ENCODE results near the gene MRPS25. TPM values are rescaled to one million over a fixed set of nuclear protein-coding genes. Genes with fewer than 3 reads are reported as not detected.

Gene MRPS25
- total RNA-seq = 37.1 and 41.5 TPM in 2 replicates

GRCh38 chr3:15064835-15065549, at the start of gene MRPS25:
Gene MRPS25, minus strand, starts transcription at chr3:15065315. Its CDS starts 121 bp downstream, at chr3:15065194.

GRCh38 chr3:15098503-15099363, 33.6 kb upstream of the MRPS25 start, which contains the start of gene RBSN:
Gene RBSN, minus strand, starts transcription at chr3:15099148. Its CDS starts 3,028 bp downstream, at chr3:15096120.

Other genes starting within 250 kb of the MRPS25 start
- gene FGD5, start 246.4 kb downstream of the MRPS25 start, total RNA-seq = 49.4 and 50.4 TPM in 2 replicates
- 15.9 and 23.1 TPM in 2 replicates for gene NR2C2, start 117.7 kb downstream of the MRPS25 start, total RNA-seq
- 12.9 and 15.2 TPM in 2 replicates for gene RBSN, start 33.8 kb upstream of the MRPS25 start, total RNA-seq
- 15.2 and 17.0 TPM in 2 replicates for gene CAPN7, start 140.9 kb upstream of the MRPS25 start, total RNA-seq

Data from mammary microvascular endothelial cell (primary cell).